Measurements from ENCODE around the gene MYOF.

DNA sequence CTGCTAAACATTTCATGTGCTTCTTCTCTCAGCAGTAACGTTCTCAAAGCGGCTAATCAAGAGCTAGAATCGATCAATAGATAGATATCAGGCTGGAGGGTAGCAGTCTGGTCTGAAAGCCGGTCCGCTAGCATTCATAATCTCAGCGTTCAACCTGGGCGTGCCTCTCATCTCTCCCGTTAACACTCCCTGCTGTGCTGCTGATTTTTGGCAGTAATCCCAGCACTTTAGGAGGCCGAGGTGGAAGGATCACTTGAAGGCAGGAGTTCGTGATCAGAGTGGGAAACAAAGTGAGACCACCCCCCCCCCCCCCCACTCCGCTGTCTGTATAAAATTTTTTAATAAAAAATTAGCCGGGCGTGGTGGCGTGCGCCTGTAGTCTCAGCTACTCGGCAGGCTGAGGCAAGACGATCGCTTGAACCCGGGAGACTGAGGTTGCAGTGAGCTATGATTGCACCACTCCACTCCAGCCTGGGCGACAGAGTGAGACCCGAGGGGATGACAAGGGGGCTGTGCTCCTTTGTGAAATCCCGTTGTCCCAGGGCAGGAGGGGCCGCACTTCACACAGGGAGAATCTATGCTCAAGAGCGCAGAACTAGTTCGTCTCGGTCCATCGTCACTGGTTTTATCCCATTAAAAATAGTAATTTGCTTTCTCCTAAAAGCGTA, 13.7 kb upstream of the MYOF start:
- TF ChIP-seq EZH2 (IDR thresholded peaks at IDR 0.05; ENCODE audit: low read length, missing control alignments): no peak
- TF ChIP-seq, protein P1, sequence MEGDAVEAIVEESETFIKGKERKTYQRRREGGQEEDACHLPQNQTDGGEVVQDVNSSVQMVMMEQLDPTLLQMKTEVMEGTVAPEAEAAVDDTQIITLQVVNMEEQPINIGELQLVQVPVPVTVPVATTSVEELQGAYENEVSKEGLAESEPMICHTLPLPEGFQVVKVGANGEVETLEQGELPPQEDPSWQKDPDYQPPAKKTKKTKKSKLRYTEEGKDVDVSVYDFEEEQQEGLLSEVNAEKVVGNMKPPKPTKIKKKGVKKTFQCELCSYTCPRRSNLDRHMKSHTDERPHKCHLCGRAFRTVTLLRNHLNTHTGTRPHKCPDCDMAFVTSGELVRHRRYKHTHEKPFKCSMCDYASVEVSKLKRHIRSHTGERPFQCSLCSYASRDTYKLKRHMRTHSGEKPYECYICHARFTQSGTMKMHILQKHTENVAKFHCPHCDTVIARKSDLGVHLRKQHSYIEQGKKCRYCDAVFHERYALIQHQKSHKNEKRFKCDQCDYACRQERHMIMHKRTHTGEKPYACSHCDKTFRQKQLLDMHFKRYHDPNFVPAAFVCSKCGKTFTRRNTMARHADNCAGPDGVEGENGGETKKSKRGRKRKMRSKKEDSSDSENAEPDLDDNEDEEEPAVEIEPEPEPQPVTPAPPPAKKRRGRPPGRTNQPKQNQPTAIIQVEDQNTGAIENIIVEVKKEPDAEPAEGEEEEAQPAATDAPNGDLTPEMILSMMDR (conservative IDR thresholded peaks at IDR 0.05 in 1 of 2, IDR thresholded peaks at IDR 0.05 in 1 of 2; ENCODE audit: low read depth in 1 of 2, low read length in 2 of 2): no peak
